T-helper 1 cell (primary cell): Measurements from ENCODE around the gene EPHB2.

ENCODE experiments used
- DNase-seq, 5 donors: peaks; one replicate each; pipeline ENCODE4 v3.0.0-alpha.2; 2012 to 2020

EPHB2 gene

DNA sequence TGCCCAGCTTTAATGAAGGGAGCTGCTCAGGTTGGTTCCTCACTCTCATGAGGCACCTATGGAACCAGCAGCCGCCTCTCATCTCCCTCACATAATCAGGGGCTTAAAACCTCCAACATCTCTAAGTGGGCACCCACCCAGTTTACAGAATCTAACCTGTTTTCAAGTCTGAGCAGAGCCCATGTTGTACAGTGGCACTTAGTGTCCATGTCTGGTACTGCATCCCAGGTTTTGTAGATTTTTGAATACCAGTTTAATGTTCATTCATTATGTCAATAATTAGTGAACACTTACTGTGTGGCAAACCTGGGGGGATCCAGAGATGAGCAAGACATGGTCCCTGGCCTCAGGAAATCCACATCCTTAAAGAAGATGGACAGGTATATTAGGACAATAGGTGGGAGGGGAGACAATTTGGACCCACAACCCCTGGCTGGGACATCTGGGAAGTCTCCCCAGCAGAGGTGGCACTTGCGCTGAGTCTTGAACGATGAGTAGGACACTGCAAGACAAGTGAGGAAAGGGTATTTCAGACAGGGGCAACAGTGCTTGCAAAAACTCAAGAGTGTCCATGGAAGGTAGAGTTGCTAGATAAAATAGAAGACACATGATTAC is 178.7 kb downstream of the EPHB2 start:
- DNase-seq = no peak

GRCh38 chr1:22892789-22893188 is 182.2 kb downstream of the EPHB2 start:
- DNase-seq = no peak

- DNase-seq = no peak
Measured at GRCh38 chr1:22893292-22893691, 182.7 kb downstream of the EPHB2 start.

- DNase-seq = no peak
Measured at GRCh38 chr1:22895357-22895756, 184.7 kb downstream of the EPHB2 start.

DNA sequence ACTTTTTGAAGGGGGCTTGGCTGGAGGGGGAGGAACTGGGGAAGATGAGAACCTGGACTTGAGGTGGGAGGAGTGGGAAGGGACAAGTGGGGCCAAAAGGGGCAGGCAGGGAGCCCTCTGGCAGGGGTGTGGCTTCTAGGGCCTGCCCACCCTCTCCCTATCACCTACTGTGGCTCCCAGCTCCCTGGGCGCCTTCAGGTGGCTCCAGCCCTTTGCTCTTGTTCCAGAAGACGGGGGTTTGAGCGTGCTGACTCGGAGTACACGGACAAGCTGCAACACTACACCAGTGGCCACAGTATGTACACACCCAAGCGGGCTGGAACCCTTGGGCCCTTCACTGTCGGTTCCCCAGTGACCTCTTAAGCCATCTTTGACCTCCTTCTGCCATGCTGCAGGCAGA is 185.5 kb downstream of the EPHB2 start:
- DNase-seq = no peak

- no peak for DNase-seq
Measured at GRCh38 chr1:22900451-22900850, 189.8 kb downstream of the EPHB2 start.

- no peak for DNase-seq
Measured at GRCh38 chr1:22903113-22903512, 192.5 kb downstream of the EPHB2 start.

GRCh38 chr1:22906968-22907367 is 196.3 kb downstream of the EPHB2 start:
- DNase-seq = no peak

DNA sequence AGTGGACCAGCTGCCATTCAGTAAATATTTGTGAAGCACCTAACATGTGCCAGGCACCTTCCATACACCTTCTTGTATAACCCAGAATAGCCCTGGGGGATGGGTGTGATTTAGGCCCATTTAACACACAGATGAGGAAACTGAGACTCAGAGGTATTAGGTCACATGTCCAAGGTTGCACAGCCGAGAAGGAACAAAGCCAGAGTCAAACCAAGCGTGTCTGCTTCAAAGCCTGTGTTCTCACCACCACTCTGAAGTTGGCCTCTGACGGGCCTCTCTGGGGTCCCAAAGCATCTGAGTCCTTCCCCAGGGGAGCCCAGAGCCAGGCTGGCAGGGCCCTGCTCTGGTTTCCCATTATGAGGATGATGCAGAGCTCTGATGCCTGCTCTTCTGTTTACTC is 196.9 kb downstream of the EPHB2 start:
- DNase-seq = no peak

- DNase-seq = no peak
Measured at GRCh38 chr1:22908880-22909426, 198.3 kb downstream of the EPHB2 start.

DNA sequence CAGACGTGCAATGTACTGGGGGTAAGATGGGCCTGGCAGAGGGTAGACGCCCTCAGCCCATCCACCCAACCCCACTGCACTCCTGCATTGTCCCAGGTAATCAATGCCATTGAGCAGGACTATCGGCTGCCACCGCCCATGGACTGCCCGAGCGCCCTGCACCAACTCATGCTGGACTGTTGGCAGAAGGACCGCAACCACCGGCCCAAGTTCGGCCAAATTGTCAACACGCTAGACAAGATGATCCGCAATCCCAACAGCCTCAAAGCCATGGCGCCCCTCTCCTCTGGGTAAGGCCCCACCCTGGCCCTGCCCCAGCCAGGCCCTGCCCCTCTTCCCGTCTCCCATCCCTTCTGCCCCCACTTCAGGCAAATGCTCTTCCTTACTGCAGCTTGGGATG is 199.6 kb downstream of the EPHB2 start:
- no peak for DNase-seq

GRCh38 chr1:22910986-22911651 is 200.5 kb downstream of the EPHB2 start:
- DNase-seq = no peak

DNA sequence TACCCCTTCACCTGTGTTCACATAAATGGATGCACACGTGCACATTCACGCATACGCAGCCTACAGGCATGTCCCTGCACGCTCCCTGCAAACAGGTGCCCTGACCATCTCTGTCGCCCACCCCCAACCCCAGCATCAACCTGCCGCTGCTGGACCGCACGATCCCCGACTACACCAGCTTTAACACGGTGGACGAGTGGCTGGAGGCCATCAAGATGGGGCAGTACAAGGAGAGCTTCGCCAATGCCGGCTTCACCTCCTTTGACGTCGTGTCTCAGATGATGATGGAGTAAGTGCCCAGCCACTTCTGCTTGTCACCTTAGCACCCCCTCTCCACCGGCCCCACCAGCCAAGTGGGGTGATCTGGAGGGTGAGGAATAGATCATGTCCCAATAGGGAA is 201.7 kb downstream of the EPHB2 start:
- no peak for DNase-seq

- no peak for DNase-seq
Measured at GRCh38 chr1:22913421-22914141, 202.9 kb downstream of the EPHB2 start.

DNA sequence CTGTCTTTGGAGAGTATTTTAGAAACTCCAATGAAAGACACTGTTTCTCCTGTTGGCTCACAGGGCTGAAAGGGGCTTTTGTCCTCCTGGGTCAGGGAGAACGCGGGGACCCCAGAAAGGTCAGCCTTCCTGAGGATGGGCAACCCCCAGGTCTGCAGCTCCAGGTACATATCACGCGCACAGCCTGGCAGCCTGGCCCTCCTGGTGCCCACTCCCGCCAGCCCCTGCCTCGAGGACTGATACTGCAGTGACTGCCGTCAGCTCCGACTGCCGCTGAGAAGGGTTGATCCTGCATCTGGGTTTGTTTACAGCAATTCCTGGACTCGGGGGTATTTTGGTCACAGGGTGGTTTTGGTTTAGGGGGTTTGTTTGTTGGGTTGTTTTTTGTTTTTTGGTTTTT is 203.5 kb downstream of the EPHB2 start:
- DNase-seq = no peak

DNA sequence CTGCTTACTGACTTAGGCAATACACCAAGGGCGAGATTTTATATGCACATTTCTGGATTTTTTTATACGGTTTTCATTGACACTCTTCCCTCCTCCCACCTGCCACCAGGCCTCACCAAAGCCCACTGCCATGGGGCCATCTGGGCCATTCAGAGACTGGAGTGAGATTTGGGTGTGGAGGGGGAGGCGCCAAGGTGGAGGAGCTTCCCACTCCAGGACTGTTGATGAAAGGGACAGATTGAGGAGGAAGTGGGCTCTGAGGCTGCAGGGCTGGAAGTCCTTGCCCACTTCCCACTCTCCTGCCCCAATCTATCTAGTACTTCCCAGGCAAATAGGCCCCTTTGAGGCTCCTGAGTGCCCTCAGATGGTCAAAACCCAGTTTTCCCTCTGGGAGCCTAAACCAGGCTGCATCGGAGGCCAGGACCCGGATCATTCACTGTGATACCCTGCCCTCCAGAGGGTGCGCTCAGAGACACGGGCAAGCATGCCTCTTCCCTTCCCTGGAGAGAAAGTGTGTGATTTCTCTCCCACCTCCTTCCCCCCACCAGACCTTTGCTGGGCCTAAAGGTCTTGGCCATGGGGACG is 204.1 kb downstream of the EPHB2 start:
- DNase-seq = no peak

DNA sequence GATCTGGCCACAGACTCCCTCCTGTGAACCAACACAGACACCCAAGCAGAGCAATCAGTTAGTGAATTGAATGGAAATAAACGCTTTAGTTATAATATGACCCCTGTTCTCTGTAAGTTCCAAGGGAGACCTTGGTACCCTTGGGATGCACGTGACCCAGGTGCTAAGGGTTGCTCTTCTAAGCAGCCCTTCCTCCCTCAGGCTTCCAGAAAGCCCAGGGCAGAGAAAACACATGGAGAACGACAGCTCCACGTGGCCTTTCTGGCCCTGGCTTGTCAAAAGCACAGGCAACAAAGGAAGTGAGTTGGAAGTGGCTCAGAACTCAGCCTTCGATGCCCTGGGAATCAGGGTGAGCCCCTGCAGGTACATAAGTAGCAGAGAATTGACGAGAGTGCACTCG is 204.6 kb downstream of the EPHB2 start:
- DNase-seq = no peak

DNA sequence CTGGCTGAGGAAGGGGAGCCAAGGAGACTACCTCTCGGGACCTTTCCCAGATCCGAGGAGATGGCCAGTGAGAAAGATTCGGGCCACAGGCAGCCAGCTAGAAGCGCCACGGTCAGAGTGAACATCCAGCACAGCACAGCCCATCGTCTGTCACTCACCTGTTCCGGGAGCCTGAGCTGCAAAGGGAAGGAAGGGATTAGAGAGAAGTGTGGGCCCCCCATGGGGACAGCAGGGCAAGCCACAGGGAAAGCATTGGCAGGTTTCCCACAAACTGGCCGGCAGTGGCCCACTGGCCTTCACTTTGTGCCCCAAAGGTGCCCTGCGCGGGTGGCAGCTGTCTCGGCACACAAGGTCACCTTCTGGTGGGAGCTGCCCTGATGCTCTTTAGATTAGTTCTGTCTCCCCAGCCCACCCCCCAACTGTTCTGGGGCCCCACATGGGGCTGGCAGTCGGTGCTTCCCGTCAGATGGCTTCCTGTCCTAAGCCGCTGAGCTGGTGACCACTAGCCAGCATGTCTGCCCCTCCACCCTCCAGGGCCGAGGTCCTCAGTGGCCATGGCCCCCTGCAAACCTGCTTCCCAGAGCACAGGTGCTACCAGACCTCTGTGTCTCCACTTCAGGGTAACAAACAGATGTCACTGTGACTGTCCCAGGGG is 205.3 kb downstream of the EPHB2 start:
- DNase-seq = no peak

- DNase-seq = no peak
Measured at GRCh38 chr1:22916471-22916820, 205.8 kb downstream of the EPHB2 start.

DNA sequence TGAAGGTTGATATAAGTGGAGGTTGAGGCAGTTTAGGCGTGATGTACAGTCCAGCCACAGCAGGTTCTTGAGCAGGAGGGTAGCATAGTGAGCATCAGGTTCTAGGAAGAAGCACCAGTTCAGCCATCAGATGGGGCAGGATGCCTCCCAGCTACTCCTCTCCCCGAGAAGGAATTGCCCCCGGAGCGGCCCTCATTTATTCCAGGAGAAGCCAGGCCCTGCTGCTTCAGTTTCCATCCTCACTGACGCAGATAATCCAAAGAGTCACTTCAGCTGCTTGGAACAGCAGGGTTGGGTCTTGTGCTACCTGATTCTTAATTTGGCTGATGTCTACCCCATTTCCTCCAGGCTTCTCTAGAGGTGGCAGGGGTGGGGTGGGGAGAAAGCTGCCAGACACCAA is 207.3 kb downstream of the EPHB2 start:
- no peak for DNase-seq

GRCh38 chr1:22918644-22919043 is 208.0 kb downstream of the EPHB2 start:
- no peak for DNase-seq

DNA sequence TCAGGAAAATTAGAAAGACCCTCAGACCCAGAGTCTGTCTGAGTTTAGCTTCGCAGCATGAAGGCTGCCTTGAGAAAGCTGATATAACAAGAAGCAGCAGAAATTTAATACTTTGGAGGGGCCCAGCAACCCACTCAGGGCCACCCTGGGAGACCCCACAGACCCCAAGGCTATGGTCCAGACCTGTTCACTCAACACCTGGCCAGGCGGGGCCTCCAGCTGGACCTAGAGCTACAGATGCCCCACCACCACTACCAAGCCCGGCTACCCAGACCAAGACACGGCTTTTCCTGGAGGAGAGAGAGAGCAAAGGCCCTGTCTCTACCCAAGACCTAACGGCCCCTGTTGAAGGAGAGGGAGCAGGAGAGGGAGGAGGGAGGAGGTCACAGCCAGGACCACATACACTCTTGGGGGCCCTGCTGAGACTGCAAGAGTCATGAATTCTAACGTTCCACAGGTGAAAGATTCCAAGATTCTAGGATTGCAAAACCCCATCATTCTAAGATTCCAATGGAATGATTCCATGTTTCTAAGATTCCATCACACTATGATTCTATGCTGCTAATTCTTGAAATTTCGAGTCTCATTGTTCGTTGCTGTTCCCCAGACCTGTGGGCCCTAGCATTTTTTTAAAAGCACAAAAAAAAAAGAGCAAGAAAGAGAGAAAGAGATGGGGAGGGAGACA is 208.8 kb downstream of the EPHB2 start:
- no peak for DNase-seq
